ACHN (cell line): ENCODE results near the gene DGKI.

Source experiments
- DNase-seq: peaks from one replicate; pipeline ENCODE4 v3.0.0-alpha.2; 2015
- in situ Hi-C: cut with HindIII; loops from 2 replicates; pipeline ENCODE4 v1.10.0; 2017; ENCODE audit warnings: low sequenced_read_pairs, low pct_ligation_motif_present, low pct_unique_long_range_greater_than_20kb

DGKI gene

DNA sequence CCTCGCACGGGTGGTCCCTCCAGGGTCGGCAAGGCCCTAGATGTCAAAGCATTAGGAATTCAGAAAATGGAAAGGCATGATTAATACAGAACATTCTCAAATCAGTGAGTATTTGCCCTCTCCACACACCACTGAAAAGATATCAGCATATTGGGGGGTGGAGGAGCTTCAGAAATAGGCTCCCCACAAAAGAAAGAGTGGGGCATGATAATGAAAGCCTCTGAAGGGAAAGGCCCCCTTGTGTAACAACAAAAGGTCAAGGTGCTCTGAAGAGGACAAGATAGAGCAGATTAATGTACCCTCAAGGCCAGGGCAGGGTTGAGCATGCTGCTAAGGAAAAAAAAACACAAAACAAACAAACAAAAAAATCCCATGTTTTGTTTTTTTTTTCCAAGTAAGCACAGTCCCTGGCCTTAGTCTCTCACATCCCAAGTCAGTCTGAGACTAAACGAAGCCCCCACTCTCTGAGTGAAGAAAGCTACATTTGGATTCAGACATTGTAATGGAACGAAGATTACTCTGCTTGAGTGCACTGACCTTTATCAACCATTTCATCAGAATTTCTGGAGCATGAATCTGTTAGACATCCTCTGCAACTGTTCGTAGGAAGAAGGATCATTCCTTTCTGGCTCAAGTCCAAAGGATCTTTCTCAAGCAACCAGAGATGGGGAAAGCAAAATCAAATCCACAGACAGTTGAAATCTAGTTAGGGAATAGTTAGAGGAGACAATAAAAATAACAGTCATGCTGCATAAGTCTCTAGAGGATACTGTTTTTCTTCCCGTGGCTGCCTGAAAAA is 27.4 kb upstream of the DGKI start:
- in situ Hi-C loops: no loop called here
- DNase-seq: peak; percentile 81

DNA sequence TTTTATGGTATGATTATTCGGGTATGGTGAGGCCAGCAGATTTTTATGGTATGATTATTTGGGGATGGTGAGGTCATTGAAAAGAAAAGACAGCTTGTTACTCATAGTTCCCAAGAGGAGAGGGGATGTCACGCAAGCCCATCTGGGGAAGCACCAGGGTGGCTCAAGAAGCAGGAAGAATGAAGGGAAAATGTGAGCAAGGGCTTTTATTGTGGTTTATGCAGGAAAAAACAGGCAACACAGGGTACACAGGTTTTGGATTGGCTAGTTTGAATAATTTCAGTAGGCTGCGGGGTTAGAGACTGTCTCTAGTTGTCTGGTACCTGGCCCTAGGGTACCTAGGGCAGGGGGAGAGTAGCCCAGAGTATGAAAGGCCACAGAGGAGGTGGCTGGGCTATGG is 26.8 kb upstream of the DGKI start:
- DNase-seq: no peak
- in situ Hi-C loops: no loop called here

- no peak for DNase-seq
- in situ Hi-C loops: no loop called here
Observed at GRCh38 chr7:137871170-137871915, 24.6 kb upstream of the DGKI start.

- in situ Hi-C loops: no loop called here
- no peak for DNase-seq
Observed at GRCh38 chr7:137870684-137871083, 23.9 kb upstream of the DGKI start.

DNA sequence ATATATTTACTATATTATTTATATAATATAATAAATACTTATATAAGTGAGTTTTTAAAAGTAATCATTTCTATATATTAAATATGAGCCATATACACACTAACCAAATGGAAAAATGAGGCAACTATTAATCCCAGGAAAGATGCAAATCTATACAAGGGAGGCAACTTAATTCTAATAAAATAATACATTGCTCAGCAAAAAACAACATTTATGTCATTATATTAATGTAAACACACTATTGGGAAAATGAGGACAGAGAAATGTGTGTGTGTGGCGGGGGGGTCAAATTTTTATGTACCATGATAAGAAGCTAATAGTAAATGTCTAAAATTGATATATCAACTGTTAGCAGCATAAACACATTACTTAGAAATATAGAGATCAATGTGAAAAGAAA is 23.3 kb upstream of the DGKI start:
- DNase-seq: no peak
- in situ Hi-C loops: no loop called here

GRCh38 chr7:137869260-137869659 is 22.5 kb upstream of the DGKI start:
- in situ Hi-C loops: no loop called here
- DNase-seq: no peak

GRCh38 chr7:137867289-137867688 is 20.5 kb upstream of the DGKI start:
- in situ Hi-C loops: no loop called here
- DNase-seq: no peak

DNA sequence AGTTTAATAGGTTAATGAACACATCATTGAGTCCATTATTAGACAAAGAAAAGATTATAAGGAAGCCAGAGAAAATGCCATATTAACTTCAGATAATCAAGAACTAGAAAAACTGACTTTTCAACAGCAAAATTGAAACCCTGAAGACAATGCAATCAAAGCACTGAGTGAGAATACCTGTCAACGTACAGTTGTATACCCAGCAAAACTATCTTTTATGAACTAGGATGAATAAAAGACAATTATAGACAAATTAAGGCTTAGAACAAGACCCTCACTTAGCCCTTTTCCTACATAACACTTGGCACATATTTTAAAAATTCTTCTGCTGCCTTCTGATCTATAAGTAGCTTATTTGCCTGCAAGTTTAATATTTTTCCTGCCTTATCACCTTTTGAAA is 19.0 kb upstream of the DGKI start:
- no peak for DNase-seq
- in situ Hi-C loops: no loop called here

DNA sequence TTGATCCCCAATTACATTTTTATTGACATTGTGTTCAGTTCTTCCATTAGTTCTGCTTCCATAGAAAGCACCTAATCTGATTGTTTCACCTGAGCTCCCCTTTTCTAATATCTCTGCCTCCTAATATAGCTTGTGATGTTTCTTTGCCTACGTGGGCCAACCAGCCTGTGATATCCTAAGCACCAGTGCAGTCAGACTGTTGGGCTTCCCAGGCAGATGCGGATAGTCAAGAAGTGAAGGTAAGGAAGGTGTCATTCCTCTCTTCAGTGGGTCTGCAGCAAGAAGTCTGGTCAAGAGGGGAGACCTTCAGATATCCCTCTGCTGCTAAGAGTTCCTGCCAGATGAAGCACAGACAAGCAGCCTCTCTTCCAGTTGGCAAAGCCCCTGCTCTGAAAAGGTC is 16.2 kb upstream of the DGKI start:
- in situ Hi-C loops: no loop called here
- no peak for DNase-seq

DNA sequence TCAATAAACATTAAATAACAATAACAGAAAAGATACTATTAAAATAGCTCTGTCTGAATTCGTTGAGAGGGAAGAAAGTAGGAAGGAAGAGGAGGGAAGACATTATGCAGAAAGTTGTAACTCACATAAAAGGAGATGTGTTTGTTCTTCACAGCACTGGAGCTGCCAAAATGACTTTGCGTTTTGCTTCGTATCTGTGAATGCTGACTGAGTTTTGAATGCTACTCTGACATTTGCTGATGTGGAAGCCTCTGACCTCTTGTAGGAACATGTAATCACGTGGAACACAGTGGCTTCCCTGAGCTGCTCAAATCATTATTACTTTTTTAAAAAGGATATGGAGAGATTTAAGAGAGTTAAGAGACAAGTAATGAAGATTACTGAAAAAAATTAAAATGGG is 15.6 kb upstream of the DGKI start:
- no peak for DNase-seq
- in situ Hi-C loops: no loop called here

- in situ Hi-C loops: no loop called here
- DNase-seq: no peak
Observed at GRCh38 chr7:137860542-137860941, 13.8 kb upstream of the DGKI start.

DNA sequence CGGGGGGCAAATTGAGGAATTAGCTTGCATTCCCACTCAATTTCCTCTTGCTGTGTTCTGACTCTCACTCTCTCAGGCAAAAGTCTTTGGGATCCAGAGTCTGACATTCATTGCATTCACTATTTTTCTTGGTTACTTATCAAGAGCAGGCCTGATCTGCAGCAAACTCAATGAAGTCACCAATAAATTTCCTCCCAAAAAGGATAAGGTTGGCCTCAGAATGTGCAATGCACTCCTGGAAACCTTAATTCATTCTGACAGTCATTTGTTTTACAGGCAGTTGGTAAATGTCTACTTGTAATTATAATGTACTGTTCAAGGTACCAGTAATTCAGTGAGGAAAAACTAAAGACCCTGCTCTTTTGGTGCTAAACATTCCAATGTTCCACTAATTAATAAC is 6.3 kb upstream of the DGKI start:
- in situ Hi-C loops: no loop called here
- no peak for DNase-seq

- DNase-seq: no peak
- in situ Hi-C loops: no loop called here
Observed at GRCh38 chr7:137852108-137852507, 5.3 kb upstream of the DGKI start.

DNA sequence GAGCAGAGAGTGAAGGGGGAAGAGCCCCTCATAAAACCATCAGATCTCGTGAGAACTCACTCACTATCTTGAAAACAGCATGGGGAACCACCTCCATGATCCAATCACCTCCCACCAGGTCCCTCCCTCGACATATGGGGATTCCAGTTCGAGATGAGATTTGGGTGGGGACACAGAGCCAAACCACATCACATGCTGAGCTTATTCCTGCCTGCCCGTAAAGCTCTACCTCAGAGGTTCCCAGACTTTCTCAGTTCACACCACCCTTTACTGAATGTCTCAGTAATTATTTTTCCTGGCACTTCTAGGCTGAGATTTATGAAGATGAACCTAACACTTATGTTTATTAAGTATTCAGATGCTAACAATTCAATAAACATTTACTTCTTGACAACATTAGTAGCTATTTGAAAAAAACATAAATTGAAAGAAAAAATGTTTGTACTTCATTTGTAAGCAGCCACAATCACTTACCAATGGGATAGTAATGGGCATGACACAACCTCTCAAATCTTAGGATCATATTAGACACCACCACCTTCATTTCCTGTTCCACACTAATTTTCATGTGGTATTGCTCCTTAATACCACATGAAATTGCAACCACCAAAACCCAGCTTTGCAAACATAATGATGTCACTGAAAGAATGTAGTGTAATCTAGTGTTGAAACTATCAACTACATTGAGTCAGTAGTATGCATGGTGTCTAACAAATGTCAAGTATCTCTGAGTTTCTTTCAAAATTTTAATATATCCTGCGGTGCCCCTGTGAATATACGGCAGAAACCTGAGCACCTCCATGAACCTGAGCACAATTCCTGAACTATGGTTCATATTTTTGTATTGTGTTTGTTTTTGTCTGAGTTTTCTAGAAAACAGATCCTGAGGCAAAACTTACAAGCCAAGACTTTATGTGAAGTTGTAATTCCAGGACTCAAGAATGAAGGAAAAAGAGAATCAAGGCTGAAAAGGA is 4.5 kb upstream of the DGKI start:
- DNase-seq: no peak
- in situ Hi-C loops: no loop called here

DNA sequence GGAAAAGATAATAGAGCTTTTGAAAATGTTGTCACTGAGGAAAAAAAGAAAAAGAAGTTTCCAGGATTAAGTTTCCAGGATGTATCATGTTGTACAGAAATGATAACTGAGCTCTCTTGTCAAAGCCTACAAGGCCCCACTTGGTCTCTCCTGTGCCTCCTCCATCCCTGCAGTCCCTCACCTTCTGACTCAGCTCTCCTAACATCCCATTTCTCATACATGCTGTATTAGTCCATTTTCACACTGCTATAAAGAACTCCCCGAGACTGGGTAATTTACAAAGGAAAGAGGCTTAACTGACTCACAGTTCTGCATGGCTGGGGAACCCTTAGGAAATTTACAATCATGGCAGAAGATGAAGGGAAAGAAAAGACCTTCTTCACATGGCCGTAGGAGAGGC is 3.8 kb upstream of the DGKI start:
- in situ Hi-C loops: no loop called here

DNA sequence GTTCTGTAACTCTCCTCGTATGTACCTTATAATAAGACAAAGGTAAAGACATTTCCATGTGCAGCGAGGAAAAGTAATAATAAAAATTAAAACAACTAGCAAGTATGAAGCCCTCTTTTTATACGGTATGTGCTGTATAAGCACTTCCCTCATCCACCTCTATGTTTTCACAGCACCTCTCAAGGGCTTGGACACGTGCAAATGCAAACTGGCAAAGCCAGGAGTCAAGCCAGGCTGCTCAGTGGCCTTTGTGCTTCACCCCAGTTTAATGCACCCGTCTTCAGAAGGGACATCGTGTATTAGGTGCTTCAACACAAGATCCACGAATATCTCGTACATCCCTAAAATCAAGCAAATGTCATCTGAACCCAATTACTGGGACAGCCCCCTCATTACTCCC is 1.3 kb upstream of the DGKI start:
- no peak for DNase-seq
- in situ Hi-C loops: no loop called here

More for the DNA sequence above, 3.8 kb upstream of the DGKI start:
- no peak for DNase-seq

DNA sequence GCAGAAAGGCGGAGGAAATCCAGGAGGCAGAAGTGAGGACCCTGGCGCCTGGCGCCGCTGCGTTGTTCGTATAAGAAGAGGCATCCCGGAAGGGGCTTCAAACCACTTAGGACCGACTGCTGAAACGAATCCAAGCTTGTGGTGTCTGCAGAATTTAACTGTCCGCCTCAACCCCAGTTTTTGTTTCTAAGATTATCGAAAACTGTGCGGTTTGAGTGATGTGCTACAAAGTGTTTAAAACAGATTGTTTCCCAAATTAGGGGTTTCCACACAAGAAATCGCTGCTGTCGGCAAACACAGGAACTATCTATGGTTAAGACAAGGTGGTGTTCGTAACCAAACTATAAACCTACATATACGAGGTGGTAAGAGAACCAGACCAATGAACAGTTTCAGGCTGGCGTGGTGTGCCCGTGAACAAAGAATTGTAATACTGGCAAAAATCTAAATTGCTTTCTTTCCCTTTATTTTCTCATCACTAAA is 835 bp upstream of the DGKI start:
- in situ Hi-C loops: no loop called here
- DNase-seq: no peak

DNA sequence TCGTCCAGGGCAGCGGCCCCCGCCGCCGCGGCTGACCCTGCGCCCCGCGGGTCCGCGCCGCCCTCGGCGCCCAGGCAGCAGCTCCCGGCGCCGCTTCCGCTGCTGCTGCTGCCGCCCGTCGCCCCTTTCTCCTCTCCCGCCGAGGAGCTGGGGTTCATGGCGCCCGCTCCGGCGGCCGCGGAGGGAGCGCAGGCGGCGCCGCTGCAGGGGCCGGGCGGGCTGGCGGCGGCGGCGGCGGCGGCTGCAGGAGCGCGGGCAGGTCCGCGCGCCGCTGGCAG is 286 bp downstream of the DGKI start:
- peak; percentile 14 for DNase-seq
- in situ Hi-C loops: no loop called here
